Measurements from ENCODE around the gene CEP85. TPM values are rescaled to one million over a fixed set of nuclear protein-coding genes. Genes with fewer than 3 reads are reported as not detected.

The CEP85 gene
- total RNA-seq, 2 experiments from 2014 or later = 32.8 to 33.7 TPM

DNA sequence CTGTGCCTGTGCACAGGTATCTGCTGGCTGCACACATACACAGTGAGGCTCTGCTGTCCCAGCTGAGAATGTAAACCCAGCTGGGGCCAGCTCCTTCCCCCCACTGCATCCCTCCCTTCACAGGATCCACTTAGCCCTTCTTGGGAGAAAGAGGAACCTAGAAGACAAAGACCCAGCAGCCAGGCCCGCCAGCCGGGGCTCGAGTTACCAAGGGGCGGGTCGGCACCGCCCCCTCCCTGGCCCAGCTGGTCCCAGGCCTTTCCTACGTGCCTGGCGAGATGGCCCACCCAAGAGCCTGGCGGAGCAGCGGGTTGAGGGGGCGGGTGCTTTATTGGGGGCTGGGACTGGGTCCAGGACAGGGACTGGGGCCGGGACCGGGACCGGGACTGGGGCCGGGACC, 48.0 kb downstream of the CEP85 start:
- CTCF ChIA-PET = interaction anchor here (8.9 kb wide), 1 partner anchor 39 kb away, joined by 282 read pairs; the partner anchor contains the start of gene CD52
- POLR2A ChIA-PET = interaction anchor here (1.1 to 19.5 kb wide), 2 partner anchors 9 to 36 kb away, joined by 3 to 284 read pairs; partner anchors contain the start of gene CD52
- intact Hi-C loops (cut with micrococcal nuclease) = no loop called here
- Mint-ChIP-seq H3K27ac (peak overlapping the region; percentile 99), H3K36me3 (ENCODE audit: low read depth) (peaks cover 82% of the 10 kb centered on the region), H3K4me3 (peak overlapping the region; percentile 88), H3K27me3 (no peaks in the 10 kb centered on the region), H3K4me1 (ENCODE audit: low read depth) (peaks cover 82% of the 10 kb centered on the region), H3K9me3 (no peaks in the 10 kb centered on the region)
- TF ChIP-seq CTCF (IDR thresholded peaks at IDR 0.05) = no peak
- DNase-seq (peak; percentile 18), ATAC-seq (no peak)

- peaks cover 77% of the 10 kb centered on the region for H3K36me3 Mint-ChIP-seq (ENCODE audit: low read depth)
- TF ChIP-seq CTCF (IDR thresholded peaks at IDR 0.05) = no peak
- H3K4me3 Mint-ChIP-seq = peak overlapping the region; percentile 88
- no peaks in the 10 kb centered on the region for H3K27me3 Mint-ChIP-seq
- H3K27ac Mint-ChIP-seq = peak overlapping the region; percentile 99
- H3K4me1 Mint-ChIP-seq (ENCODE audit: low read depth) = peaks cover 82% of the 10 kb centered on the region
- ChIA-PET CTCF (interaction anchor here (1.0 to 8.9 kb wide), 2 partner anchors 39 to 109 kb away, joined by 3 to 282 read pairs; partner anchors contain the start of gene CD52), POLR2A (interaction anchor here (1.2 to 19.5 kb wide), 3 partner anchors 17 to 36 kb away, joined by 3 to 284 read pairs (median 21); partner anchors contain the start of gene CD52)
- H3K9me3 Mint-ChIP-seq = no peaks in the 10 kb centered on the region
- ATAC-seq = no peak
- intact Hi-C loops (cut with micrococcal nuclease) = no loop called here
- DNase-seq = peak; percentile 15
Measured at GRCh38 chr1:26282401-26282918, 48.5 kb downstream of the CEP85 start.

DNA sequence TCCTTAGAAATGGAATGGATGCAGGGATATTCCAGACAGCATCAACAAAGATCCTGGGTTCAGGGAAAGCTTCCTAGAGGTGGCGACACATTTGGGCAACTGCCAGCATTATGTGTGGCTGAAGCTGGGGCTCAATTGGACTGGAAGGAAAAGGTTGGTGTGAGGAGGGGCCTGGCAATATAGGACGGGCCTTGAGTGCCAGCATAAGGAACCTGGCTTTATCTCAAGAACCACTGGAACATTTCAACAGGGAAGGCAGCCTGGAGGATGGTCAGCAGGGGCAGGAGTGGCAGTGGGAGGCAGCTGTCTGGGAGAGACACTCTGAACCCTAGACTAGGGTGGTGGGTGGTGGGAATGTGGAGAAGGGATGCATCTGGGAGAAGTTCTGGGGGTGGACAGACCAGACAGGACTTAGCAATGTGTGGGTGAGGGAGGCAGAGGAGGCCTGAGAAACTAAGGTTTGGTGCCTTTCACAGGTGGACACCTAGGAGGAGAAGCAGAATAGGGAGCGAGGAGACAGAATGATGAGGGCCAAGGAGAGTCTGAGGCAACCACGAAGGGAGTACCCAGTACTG, 49.4 kb downstream of the CEP85 start:
- Mint-ChIP-seq H3K9me3 (no peaks in the 10 kb centered on the region), H3K36me3 (ENCODE audit: low read depth) (peaks cover 69% of the 10 kb centered on the region), H3K27ac (peak overlapping the region; percentile 99), H3K4me3 (peak overlapping the region; percentile 88), H3K4me1 (ENCODE audit: low read depth) (peaks cover 82% of the 10 kb centered on the region), H3K27me3 (no peaks in the 10 kb centered on the region)
- ChIA-PET CTCF (interaction anchor here (1.0 to 10.4 kb wide), 4 partner anchors 7 to 108 kb away, joined by 3 to 227 read pairs (median 47); partner anchors contain the start of gene CD52), POLR2A (interaction anchor here (0.5 to 19.5 kb wide), 4 partner anchors 16 to 76 kb away, joined by 3 to 284 read pairs (median 12); partner anchors contain the start of gene CD52)
- TF ChIP-seq CTCF (IDR thresholded peaks at IDR 0.05) = no peak
- ATAC-seq (no peak), DNase-seq (no peak)
- intact Hi-C loops (cut with micrococcal nuclease) = no loop called here

DNA sequence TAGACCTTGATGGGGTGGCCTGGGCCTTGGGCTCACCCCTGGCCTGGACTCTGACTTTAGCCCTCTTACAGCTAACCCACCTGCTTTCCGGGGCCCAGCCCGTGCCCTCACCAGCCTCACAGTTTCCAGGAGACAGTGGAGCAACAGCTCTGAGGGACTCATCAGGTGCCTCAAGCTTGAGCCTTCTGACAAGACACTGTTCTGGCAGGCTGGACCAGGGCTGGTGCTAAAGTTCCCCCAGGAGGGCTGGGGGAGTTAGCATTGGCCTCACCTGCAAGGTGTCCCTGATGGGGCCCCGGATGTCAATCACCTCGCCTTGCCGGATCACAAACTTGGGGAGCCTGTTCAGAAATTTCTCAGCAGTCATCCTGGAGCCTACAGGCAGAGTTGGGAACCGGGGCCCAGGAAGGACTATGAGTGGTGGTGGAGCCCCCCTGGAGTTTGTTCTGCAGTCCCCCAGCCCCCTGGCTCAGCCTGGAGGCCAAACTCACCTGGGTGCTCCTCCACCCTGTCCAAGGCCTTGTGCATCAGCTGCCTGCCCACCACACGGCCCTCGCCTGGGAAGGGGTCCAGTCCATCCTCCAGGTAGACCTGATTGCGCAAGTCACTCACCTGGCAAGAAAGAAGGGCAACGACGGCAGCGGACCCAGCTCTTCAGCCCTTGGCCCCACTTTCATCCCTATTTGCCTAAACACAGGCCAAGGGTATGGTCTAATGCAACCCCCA, 50.0 kb downstream of the CEP85 start:
- H3K36me3 Mint-ChIP-seq (ENCODE audit: low read depth) = peaks cover 65% of the 10 kb centered on the region
- H3K4me1 Mint-ChIP-seq (ENCODE audit: low read depth) = peaks cover 82% of the 10 kb centered on the region
- no peaks in the 10 kb centered on the region for H3K9me3 Mint-ChIP-seq
- intact Hi-C loops (cut with micrococcal nuclease) = no loop called here
- DNase-seq = peak; percentile 34
- TF ChIP-seq CTCF (IDR thresholded peaks at IDR 0.05) = no peak
- H3K4me3 Mint-ChIP-seq = peak overlapping the region; percentile 88
- peak overlapping the region; percentile 99 for H3K27ac Mint-ChIP-seq
- ATAC-seq = no peak
- H3K27me3 Mint-ChIP-seq = no peaks in the 10 kb centered on the region
- CTCF ChIA-PET = interaction anchor here (0.9 to 10.4 kb wide), 12 partner anchors 8 to 133 kb away, joined by 3 to 227 read pairs (median 13); partner anchors contain the start of genes CD52, CEP85, CRYBG2 and UBXN11
- POLR2A ChIA-PET = interaction anchor here (1.2 to 19.5 kb wide), 7 partner anchors 7 to 53 kb away, joined by 3 to 284 read pairs (median 21); partner anchors contain the start of genes CD52, SH3BGRL3 and UBXN11

Measured in activated CD8-positive, alpha-beta T cell treated with anti-CD3 and anti-CD28 coated beads for 36 hours (primary cell).